Stimulated activated naive CD4-positive, alpha-beta T cell (primary cell): Measurements from ENCODE around the gene LRP6.
"Not testable (repeated sequence)": the region's sequence is repeated elsewhere in the genome, so short reads cannot be mapped to it uniquely, and the experiment has no call there.

Source experiments
- DNase-seq, 6 experiments: peaks; one replicate each; lab custom pipeline; 2025; lab: John Stamatoyannopoulos, UW

Gene LRP6

DNA sequence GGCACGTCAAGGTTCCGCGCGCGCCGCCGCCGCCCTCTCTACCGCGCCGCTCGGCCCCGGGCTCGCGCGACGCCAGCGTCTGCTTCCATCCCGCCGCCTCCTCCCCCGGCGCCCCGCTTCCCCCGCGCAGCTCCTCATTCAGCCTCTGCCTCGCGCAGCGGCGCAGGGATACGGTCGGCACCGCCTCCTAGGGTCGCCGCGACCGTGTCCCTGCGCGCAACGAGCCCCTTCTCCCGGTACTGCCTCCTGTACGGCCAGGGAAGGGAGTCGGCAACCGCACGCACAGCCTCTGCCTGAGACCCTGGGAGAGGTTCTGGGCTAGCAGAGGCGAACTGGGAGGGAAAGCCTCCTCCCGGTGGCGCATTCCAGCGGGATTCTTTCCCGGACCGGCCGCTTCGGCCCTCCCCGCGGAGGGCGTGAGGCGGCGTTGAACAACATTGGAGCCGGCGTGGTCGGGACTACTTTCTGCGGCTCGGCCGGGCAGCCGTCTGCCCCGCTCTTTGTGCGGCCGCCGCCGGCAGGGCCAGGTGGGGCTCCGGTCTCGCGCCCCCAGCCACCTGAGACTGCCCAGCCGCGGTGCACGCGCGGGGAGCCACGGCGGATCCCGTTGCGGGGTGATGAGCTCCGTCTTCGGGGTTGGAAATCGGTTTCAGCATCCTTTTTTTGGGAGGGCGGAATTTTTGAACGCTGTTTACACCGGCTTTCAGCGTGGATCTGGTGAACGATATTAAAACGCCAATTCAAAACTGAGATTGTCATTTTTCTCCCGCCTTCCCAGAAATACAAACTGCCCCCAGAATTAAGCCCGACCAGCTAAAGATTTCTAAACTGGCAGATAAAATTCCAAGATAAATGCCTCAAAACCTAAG is at the start of gene LRP6:
Gene LRP6 (minus strand): TSS at position 172 of the 869 bp plus-strand sequence. CDS start 309 bp downstream, outside the sequence.
- peak; percentile 54 to 78 (median 72) for DNase-seq

DNA sequence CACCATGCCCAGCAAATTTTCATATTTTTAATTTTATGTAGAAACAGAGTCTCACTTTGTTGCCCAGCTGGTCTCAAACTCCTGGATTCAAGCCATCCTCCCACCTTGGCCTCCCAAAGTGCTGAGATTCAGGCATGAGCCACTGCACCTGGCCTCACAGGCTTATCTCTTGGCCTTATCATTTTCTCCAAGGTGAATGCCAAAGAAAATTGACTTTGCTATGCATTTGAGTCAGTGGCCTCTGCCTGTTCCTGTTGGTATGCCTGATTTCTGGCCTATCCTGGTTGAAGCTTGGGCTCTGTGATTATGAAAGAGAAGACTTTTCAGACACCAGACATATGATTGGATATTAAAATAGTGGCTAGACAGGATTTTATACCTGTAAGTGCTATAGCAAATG is 49.0 kb upstream of the LRP6 start:
- no peak for DNase-seq

DNA sequence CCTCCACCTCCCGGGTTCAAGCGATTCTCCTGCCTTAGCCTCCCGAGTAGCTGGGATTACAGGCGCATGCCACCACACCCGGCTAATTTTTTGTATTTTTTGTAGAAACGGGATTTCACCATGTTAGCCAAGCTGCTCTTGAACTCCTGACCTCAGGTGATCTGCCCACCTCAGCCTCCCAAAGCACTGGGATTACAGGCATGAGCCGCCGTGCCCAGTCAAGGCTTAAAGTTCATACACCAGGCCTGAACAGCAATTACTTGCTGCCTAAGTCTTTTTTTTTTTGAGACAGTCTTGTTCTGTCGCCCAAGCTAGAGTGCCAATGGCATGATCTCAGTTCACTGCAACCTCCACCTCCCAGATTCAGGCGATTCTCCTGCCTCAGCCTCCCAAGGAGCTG is 43.9 kb upstream of the LRP6 start:
- DNase-seq, result not testable (repeated sequence)

DNA sequence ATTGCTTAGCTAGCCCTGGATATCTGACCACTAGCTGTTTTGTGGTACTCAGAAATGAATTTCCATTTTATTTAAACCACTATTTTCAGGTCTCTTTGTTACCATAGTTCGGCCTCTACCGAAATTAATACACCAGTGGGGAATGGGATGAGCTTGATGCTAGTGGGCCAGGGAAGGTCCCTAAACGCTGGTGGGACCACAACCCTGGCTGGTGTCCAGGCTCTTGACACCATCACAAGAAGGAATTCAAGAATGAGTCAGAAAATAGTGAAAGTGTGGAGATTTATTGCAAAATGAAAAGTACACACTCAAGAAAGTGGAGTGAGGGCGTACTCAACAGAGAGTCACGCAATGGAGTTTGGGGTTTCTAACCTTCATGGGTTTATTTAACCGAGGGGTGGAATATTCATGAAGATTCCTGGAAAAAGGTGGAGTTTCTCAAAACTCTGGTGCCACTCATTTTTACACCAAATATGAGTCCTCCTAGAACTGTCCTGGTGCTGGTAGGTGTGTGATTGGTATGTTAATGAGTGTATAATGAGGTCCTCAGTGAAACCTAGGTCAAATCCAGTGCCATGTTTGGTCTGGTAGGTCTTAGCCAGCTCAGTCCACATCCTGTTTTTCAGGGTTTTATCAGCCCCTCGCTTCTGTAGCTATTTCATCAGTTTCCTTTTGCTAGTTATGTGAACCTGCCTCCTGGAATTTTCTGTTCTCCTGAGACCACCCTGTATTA is 38.9 kb upstream of the LRP6 start:
- DNase-seq, result no peak

DNA sequence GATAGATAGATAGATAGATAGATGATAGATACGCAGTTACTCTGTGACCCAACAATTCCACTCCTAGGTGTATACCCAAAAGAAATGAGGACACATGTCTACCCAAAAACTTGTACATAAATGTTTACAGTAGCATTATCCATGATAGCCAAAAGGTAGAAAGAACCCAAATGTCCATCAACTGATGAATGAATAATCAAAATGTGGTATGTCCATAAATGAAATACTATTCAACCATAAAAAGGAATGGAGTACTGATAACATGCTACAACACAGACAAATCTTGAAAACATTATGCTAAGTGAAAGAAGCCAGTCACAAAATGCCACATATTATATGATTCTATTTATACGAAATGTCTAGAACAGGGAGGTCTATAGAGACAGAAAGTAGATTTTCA is 36.1 kb upstream of the LRP6 start:
- no peak for DNase-seq

DNA sequence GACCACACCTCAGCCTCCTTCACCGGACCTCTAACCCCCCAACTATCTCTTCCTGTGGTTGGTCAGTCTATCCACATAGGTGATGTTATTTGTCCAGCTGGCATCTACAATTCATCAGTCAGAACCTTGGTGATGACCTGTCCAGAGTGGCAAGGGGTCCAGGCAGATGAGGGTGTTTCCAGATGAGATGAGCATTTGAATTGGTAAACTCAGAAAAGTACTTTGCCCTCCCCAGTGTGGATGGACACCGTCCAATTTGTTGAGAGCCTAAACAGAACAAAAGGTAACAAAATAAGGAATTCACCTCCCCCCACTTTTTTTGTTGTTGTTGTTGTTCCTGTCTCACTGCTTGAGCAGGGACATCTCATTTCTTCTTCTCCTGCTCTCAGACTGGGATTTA is 34.3 kb upstream of the LRP6 start:
- DNase-seq, result no peak

DNA sequence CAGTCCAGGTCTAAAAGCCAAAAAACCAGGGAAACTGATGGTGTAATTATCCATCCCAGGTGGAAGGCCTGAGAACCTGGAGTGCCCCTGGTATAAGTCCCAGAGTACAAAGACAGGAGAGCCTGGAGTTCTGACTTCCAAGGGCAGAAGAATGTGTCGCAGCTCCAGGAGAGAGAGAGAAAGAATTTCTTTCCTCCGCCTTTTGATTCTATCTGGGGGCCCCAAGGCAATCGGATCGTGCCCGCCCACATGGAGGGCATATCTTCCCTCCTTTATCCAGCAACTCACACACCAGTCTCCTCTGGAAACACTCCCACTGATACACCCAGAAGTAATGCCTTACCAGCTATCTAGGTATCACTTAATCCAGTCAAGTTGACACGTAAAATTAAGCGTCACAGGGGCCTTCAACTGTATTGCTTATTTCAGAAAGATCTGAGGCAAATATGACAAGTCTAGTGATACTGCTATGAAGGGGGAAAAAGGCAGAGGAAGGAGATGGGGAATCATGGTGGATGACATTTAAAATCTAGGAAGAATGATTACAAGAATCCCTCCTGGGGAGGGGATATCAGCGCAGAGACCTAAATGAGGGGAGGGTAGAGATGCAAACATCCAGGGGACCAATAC is 30.5 kb upstream of the LRP6 start:
- DNase-seq, result no peak

DNA sequence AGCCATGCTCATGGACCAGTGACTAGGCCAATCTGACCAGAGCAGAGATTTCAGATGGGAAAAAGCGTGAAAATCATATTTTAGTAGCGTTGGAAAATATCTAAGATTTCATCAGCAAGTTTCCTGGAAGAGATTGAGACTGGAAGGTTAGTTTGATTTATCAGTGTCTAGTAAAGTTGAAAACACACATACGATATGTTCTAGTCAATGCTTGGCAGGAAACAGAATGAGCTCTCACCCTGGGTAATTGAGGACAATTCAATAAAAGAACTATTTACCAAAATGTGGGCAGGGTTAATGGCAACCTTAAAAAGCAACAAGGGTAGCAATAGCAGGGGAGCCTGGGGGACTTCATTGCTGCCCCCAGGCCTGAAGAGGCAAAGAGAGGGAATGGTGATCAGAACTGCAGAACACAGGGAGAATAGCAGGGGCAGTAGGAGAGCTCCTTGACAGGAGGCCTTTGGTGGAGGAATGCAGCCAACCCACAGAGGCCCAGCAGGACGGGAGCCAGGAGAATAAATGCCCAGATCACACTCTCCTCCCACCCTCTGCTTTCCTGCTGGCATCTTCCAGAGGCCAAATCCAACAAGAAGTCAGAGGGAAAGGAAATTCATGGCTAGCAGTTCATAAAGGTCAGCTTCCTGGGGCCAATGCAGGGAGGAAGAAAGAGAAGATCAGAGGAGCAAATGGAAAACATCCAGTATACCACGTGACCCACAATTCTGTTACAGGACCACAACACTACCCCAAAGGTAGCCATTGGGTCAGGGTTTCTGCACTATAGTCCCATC is 27.6 kb upstream of the LRP6 start:
- DNase-seq, result no peak

DNA sequence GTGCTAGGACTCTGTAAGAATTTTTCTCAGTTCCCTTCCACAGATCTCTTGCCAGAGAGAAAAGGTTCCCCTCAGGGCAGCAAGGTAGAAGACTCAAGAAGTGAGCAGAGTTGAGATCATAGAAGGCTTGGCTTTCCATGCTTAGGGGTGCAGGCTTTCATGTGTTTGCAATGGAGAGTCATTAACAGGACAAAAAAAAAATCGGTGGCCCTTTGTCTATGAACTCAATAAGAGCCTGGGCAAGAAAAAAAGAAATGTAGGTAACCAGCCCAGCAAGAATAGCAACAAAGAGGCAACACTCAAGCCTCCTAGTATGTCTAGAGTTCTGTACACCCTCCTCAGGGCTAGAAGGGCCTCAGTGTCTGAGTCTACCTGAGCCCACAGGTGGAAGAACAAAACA is 23.4 kb upstream of the LRP6 start:
- no peak for DNase-seq

DNA sequence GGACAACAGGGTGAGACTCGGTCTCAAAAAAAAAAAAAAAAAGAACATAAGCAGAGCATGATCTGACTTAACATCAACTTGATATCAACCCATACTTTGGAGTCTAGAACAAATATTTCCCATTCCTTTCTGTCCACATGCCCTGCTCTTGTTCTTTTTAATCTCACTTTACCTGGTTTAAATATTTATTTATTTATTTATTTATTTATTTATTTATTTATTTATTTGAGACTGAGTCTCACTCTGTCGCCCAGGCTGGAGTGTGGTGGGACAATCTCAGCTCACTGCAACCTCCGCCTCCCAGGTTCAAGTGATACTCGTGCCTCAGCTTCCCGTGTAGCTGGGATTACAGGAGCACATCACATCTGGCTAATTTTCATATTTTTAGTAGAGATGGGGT is 19.6 kb upstream of the LRP6 start:
- no peak for DNase-seq

DNA sequence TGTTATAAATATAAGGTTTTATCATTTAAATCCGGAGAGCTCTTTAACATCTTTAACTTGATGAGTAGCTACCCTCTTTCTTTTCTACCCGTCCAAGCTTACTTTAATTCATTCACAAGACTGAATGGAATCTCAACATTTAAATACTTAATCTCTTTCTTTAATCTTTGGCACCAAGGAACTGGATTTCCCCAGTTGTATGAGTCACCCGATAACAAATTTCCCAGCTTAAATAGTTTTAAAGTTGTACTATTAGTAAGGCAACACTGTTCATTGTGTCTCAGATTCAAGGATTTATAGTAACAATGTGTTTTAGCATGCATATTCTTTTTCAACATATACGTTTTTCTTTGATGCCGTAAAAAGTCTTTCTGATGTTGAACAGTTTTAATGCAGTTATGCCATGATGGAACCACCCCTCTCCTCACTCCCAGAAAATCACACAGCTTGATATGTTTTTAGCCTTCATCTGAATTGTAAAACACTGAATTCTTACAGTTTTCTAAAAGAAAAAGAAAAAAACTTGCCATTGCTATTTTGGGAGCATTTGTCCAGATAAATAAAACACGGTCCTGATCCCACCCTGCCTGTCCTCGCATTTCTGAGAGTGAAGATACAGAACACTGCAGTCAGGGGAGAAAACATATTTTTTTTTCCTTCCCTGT is 16.0 kb upstream of the LRP6 start:
- no peak for DNase-seq

DNA sequence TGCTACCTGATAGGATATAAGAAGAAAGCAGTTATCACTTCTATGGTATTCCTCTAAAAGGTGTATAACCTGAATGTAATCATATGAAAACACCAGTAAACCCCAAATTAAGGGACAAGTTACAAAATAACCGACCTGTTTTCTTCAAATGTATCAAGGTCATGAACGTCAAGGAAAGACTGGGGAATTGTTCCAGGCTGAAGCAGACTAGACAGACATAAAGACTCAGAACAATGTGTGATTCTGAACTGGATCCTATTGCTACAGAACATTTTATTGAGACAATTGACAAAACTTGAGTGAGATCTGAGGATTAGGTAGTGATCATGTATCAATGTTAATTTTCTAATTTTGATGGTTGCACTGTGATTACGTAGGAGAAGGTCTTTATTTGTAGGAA is 15.4 kb upstream of the LRP6 start:
- no peak for DNase-seq

DNA sequence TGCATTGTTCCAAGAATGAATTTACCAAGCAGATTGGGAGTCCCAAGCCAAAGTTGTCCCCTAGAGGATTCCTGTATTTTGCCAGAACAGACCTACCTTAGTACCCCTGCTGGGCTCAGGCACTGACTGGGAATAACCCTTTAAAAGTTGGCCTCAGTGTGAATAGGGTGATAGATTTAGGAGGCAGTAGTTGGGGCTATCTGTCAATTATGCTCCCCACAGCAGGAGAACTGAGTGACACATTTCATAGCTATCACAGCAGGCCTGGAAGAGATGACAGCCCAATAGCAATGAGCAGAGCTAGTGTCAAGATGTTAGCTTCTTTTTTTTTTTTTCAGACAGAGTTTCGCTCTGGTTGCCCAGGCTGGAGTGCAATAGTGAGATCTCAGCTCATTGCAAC is 14.3 kb upstream of the LRP6 start:
- no peak for DNase-seq

DNA sequence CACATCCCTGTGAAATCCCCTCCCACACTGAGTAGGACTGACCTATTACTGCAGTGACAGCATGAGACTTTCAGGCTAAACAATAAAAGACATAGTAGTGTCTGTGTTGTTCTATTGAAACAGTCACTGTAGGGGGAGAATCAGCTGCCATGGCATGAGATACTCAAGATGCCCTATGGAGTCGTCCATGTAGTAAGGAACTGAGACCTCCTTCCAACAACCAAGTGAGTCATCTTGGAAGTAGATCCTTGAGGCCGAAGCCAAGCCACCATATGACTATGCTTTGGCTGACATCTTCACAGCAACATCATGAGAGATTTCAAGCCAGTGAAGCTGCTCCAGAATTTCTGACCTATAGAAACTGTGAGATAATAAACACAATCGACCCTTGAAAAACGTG is 12.1 kb upstream of the LRP6 start:
- no peak for DNase-seq

DNA sequence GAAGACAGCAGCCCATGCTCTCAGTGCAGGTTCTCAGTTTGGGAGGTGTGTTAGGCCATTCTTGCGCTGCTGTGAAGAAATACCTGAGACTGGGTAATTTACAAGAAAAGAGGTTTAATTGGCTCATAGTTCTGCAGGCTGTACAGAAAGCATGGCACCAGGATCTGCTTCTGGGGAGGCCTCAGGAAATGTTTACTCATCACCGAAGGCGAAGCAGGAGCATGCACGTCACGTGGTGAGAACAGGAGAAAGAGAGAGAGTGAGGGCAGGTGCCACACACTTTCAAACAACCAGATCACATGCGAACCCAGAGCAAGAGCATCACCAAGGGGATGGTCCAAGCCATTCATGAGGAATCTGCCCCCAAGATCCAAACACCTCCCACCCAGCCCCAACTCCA is 9.0 kb upstream of the LRP6 start:
- DNase-seq, result no peak

DNA sequence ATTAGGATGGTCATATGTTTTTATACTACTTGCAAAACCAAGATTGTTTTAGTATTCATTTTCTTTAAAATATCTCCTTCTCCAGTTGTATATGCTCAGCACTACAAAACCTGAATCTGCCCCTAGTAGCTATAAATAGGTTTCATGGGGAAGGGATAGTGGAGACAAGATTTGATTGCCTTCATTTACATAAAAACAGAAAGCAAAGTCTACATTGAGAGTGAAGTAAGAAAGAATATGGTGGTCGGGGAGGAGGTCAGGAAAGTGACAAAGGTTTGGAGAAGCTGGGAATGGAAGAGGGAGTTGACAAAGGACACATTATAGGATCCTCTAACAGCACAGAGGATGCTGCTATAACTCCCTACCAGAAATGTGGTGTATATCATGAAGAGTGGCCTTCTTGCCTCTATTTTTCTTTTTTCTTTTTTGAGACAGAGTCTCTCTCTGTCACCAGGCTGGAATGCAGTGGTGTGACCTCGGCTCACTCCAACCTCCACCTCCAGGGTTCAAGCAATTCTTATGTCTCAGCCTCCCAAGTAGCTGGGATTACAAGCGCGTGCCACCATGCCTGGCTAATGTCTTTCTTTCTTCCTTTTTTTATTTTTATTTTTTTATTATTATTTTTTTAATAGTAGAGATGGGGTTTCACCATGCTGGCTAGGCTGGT is 6.6 kb upstream of the LRP6 start:
- no peak for DNase-seq

DNA sequence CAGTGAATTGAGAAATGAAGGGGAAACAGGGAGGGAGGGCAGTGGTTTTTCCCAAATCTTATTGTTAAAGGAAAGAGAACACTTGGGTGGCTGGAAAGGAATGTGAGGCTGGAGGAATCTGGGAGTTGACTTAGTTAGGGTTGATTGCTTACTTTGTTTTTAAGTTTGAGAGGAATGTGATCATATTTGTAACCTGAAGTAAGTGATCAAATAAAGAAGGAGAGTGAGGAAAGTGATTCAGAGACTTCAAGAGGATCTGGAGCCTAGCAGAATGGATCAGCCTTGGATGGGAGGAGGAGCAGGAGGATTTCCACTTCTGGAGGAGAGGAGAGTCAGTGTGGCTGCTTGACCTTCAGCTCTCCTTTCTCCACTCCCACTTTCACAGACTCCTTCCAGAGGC is 6.0 kb upstream of the LRP6 start:
- no peak for DNase-seq

DNA sequence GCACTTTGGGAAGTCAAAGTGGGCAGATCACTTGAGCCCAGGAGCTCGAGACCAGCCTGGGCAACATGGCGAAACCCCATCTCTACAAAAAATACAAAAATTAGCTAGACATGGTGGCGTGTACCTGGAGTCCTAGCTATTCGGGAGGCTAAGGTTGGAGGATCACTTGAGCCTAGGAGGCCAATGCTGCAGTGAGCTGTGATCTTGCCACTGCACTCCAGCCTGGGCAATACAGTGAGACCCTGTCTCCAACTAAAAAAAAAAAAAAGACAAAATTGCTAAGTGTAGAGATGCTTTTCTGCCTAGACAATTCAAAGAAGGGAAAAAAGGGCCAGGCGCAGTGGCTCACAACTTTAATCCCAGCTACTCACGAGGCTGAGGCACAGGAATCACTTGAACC is 3.4 kb upstream of the LRP6 start:
- no peak for DNase-seq

DNA sequence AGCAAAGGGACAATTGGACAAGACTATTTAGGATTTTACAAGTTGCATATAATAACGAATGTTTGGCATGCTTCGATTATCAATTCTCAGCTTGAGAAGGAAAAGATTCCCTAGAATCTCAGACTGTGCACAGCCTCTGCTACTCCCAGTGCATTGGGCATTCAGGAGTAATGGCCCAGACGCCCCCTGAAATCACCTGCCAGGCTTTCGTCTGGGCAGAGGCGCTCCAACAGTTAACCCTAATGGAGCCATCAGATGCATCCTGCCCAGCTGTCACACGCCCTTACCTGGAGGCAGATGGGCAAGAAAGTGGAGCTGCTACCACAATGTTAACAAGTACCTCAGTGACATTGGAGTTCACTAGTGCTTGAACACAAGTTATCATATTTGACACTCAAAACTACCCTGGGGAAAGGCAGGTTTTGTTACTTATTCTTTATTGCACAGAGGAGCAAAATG is 927 bp upstream of the LRP6 start:
- no peak for DNase-seq

DNA sequence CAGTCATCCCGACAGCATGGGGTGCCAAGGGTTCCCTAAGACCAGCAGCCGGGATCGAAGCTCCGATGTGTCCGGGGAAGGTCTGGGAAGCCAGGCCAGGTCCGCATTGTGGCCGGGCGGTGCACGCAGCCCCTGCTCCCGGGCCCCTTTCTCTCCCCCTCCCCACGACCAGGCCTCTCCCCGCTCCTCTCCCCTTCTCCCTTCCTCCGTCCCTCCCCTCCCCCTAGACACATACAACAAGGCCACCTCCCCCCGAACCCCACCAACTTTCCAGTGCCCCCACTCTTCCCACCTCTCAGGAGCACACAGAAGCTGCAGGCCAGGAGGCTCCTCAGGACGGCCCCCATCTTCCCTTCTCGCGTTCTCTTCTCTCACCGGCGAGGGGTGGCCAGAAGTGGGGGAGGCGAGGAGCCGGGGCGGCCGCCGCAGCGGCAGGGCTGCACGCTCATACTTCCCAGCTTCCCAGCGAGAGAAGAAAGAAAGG is 413 bp downstream of the LRP6 start:
- DNase-seq, result no peak
